NCI-H2227 treated with DMSO at 0.1 percent for 48 hours (cell line): Measurements from ENCODE around the gene RRP1.

Experiments used
- DNase-seq: peaks from one replicate; lab custom pipeline; 2025; lab: John Stamatoyannopoulos, UW

Gene RRP1

GRCh38 chr21:43802713-43803313 is 13.4 kb downstream of the RRP1 start:
- no peak for DNase-seq

- no peak for DNase-seq
Observed at GRCh38 chr21:43803558-43804300, 14.4 kb downstream of the RRP1 start.

DNA sequence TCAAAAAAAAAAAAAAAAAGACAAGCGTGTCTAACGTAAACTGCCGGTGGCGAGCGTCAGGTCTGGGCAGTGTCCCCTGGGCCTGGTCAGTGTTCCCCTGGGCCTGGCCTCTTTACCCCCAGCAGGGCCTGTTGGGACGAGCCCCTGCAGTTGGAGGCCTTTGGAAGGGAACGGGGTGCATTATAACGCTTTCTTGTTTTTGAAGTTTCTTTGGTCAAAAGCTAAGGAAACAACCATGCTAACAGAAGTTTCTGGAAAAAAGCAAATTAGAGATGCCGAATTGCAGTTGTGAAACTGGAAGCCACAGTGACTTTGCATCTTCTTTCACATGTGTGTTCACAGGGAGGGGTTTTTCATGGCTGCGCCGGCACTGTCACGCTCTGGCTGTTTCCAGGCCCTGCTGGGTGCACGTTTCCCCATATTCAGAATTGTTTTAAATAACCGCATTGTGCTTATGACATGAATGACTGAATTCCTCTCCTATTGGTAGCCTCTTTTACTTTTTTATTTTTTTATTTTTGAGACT is 16.0 kb downstream of the RRP1 start:
- DNase-seq, result no peak

- no peak for DNase-seq
Observed at GRCh38 chr21:43806017-43806710, 16.8 kb downstream of the RRP1 start.

DNA sequence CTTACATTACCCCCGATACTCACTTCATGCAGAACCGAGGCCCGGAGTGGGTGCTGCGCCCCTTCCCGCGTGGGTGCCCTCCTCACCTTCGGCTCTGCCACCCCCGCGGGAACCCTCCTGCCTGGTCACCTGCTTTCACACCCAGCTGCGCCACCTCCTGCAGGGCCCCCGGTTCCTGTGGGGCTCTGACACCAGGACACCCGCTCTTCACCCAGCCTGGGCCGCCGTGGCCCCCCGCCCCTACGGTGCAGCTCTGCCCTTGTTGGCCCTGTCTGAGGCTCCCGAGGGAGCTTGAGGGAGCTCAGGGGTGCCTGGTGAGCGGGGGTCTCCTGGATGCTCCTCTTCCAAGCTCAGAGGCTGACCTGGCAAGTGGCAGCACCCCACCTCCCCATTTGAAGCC is 19.0 kb downstream of the RRP1 start:
- no peak for DNase-seq

DNA sequence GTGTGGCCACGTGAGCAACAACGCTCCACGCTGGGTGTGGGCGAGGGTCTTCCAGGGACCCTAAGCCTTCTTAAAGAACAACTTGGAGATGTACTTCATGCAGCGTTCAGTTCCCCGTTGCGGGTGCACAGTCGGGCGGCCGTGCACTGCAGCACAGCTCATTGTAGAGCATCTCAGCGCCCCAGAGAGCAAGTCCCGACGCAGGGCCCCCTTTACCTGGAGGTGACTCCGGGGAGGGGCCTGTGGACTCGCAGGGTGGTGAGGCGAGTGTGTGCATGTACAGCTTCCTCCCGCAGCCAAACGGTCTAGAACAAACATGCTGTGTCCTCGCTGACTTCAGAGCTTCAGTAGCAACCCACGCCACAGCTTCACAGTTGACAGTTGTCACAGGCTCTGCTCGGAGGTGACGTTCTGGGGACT is 19.5 kb downstream of the RRP1 start:
- DNase-seq, result no peak

DNA sequence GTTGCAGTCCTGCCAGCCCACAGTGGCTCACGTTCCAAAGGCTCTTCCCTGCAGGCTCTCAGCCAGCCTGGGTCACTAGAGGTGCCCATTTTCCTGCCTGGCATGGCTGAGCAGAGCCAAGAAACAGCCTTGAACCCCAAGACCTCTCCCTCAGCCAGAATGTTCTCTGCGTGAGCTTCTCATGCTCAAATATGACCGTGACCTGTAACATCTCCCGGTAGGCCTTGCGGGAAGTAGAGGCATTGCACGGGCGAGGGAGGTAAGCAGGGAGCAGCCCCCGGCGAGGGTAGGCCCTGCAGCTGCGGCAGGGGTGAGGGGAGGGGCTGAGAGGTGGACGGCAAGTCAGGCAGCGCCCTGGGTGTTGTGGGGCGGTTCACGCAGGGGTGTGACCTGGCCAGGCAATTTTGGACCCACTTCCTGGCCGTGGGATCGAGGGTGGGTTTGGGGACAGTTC is 20.0 kb downstream of the RRP1 start:
- DNase-seq, result no peak

- DNase-seq, result no peak
Observed at GRCh38 chr21:43809853-43810504, 20.6 kb downstream of the RRP1 start.

GRCh38 chr21:43810505-43811261 is 21.3 kb downstream of the RRP1 start:
- peak; percentile 40 for DNase-seq

- DNase-seq, result no peak
Observed at GRCh38 chr21:43811262-43812105, 22.1 kb downstream of the RRP1 start.

- DNase-seq, result peak; percentile 10
Observed at GRCh38 chr21:43812139-43812821, 22.9 kb downstream of the RRP1 start.

GRCh38 chr21:43812957-43813655 is 23.7 kb downstream of the RRP1 start:
- DNase-seq, result no peak

DNA sequence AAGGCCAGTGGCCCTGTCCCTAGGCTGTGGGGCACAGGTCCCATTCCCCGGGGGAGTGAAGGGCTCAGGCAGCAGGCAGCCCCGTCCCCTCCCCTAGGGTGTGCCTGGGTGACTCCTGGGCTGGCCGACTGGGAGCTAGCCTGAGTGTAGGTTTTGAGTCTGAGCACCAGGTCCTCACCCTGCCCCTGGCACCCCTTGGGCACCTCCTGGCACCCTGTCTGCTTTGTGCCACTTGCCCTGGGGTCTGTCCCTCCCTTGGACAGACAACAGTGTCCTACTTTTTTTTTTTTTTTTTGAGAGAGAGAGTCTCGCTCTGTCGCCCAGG is 24.2 kb downstream of the RRP1 start:
- no peak for DNase-seq

GRCh38 chr21:43814215-43815106 is 25.1 kb downstream of the RRP1 start:
- no peak for DNase-seq

- DNase-seq, result no peak
Observed at GRCh38 chr21:43815107-43815613, 25.8 kb downstream of the RRP1 start.

GRCh38 chr21:43815991-43816390 is 26.6 kb downstream of the RRP1 start:
- DNase-seq, result no peak

GRCh38 chr21:43816611-43817071 is 27.3 kb downstream of the RRP1 start:
- no peak for DNase-seq
